HG03571 (cell line): Measurements from ENCODE around the gene MEGF6.

ENCODE experiments used
- ATAC-seq: cut with Tn5 transposase; IDR thresholded peaks from one replicate; pipeline ENCODE4 v1.9.1; 2021; ENCODE audit not compliant: unreplicated experiment

MEGF6 gene

DNA sequence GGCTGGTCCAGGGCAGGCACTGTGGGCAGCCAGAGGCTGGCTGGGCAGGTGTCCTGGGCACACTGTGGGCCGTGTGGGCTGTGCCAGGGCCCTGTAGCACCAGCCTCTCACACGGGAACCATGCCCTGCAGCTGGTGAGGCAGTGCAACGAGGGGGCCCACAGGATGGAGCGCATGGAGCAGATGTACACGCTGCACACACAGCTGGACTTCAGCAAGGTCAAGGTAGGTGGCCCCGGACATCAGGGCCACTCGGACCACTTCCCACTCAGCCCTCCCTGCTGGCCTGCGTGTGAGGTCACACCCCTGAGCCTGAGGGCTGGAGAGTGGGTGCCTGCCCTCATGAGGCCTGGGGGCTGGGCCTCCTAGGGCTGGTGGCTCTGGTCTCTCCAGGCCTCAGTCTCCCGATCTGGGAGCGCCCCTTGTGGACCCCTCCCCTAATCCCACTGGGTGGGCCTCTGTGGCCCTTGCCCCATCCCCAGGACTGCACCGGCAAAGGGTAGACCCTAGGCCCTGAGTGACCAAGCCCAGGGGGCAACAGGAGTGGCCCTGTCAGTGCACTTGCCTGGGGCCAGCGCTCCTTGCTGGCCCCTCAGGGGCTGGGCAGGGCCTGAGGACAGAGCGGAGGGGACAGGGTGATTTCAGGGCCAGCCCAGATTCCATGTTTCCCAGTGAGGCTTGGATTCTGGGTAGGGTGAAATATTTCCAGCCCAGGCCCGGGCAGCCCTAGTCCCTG is 135.3 kb downstream of the MEGF6 start:
- ATAC-seq = no peak

DNA sequence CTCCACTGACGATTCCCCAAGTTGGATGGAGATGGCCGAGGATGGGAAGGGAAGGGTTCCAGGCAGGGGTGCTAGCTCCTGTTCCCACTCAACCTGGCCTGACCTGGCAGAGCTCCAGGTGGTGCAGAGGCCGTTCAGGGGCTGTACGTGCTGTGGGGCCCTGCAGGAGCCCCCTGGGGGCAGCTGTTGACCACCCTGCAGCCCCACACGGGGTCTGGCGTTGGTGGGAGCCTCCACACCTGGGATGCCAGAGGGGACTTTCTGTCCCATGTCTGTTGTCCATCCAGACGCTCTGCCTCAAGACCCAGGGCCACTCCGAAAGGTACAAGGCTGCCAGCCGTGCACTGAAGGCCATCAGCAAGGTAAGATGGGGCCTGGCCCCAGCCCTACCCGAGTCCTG is 136.9 kb downstream of the MEGF6 start:
- no peak for ATAC-seq

DNA sequence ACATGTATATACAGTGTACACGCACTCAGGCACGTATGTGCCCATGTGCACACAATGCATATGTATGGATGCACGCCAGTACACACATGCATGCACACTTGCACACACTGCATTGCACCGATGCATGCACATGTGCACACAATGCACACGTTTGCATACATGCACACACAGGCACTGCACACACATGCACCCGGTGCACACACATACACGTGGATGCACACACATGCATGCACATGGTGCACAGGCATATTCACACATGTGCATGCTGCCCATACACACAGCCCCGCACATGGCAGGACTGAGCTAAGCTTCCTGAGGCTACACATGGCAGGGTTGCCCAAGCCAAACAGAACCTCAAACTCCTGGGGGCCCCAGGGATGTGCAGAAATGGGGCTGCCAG is 137.3 kb downstream of the MEGF6 start:
- ATAC-seq = no peak

DNA sequence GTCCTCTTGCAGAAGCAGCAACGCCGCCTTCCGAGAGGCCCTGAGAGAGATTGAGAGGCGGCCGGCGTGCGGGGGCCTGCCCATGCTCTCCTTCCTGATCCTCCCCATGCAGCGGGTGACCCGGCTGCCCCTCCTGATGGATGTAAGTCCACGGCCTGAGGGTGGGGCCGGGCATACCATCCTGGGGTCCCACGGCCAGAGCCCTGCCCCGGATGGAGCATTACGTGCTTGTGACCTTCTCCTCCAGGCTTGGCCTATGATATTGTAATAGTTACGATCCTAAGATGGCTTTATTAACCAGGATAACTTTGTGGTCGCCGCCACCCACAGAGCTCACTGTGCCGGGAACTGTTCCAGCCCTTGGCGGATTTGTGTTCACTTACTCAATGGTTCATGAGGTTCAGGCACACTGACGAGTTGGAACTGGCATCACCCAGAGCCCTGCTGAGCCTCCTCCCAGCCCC is 137.9 kb downstream of the MEGF6 start:
- ATAC-seq = no peak

DNA sequence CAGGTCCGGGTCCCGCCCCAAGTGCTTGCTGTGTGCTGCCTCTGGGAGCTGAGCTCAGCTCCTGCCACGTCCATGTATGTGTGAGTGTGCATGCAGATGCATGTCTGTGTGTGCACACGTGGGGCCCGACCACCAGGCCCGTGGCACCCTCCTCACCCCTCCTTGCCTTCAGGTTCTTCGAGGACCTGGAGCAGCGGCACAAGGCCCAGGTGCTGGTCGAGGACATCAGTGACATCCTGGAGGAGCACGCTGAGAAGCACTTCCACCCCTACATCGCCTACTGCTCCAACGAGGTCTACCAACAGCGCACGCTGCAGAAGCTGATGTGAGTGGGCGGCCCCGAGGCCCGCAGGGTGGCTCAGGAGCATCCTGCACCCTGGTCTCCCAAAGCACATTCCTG is 138.4 kb downstream of the MEGF6 start:
- ATAC-seq = no peak

DNA sequence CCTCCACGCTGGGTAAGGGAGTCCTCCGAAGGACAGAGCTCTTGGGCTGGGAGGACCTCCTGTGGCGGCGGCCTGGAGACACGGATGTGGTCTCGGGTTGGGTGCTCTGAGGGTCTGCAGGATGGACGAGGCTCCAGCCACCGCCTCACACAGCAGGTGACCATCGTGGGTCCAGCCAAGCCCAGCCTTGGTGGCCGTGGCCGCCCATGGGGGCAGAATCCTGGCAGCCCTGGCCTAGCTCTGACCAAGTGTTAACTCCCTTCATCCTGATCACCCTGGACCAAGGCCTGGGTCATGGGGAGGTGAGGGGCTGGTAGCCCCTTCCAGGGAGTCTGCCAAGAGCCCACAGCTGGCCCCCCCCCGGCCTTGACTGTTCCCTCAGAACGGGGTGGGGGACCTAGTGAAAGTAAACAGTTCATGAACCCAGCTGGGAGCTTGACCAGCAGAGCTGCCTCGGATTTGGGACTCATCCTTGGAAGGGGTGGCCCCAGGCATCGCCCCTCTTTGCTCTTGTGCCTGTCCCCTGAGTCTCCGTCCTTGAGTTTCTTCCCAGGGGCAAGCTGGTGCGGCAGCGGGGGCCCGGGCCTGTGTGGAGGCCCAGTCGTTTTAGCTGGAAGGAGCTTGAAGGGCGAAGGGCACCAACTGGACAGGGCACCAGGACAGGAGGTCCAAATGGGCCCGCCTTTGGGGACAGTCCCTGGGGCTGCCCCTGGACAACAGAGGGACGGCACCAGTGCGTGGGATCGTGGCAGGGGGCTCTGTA is 139.0 kb downstream of the MEGF6 start:
- no peak for ATAC-seq

DNA sequence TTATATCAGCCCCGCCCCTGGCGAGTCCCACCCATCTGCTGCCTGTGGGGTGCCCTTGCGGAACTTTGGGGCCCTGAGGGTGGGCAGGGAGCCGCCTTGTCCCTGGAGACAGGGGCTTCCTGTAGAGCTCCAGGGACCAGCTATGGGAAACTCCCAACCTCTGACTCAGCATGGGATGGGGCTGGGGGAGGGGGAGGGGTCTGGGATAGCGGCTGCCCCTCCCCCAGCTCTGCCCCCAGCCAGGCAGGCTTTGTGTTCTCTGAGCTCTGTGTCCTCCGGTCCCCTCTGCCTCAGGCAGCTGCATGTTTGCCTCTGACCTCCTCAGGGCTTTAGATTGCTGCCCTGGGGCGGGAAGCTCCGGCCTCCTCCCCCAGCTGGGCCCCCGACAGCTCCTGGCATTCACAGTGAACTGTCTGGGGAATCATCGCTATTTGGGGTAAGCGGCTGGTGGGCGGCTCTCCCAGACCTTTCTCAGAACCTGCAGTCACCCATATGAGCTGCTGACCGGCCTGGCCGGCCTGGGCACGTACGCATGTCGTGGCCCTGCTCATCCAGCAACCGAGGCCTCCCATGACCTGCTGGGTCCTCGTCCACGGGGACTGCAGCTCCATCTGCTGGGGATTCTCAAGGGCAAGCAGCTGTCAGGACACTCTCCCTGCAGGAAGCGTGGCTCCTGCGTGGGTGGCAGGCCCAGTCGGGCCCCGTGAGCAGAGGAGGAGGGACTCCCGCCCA is 139.8 kb downstream of the MEGF6 start:
- no peak for ATAC-seq

DNA sequence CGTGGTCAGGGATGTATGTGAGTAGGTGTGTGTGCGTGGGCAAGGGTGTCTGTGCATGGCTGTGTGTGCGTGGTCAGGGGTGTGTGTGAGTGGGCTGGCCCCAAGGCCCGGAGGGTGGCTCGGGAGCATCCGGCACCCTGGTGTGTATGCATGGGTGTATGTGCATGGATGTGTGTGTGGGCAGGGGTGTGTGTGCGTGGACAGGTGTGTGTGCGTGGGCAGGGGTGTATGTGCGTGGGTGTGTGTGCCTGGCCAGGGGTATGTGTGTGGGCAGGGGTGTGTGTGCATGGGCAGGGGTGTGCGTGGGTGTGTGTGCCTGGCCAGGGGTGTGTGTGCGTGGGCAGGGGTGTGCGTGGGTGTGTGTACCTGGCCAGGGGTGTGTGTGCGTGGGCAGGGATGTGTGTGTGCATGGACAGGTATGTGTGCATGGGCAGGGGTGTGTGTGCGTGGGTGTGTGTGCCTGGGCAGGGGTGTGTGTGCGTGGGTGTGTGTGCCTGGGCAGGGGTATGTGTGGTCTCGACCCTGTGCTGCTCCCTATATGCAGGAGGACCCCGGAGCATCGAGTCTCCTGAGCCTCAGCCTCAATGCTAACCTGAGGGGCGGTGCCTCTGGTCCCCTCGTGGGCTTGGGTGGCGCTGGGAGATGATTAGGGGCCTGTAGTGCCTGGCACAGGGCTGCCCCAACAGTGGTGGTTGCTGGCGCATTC is 140.5 kb downstream of the MEGF6 start:
- ATAC-seq = no peak

DNA sequence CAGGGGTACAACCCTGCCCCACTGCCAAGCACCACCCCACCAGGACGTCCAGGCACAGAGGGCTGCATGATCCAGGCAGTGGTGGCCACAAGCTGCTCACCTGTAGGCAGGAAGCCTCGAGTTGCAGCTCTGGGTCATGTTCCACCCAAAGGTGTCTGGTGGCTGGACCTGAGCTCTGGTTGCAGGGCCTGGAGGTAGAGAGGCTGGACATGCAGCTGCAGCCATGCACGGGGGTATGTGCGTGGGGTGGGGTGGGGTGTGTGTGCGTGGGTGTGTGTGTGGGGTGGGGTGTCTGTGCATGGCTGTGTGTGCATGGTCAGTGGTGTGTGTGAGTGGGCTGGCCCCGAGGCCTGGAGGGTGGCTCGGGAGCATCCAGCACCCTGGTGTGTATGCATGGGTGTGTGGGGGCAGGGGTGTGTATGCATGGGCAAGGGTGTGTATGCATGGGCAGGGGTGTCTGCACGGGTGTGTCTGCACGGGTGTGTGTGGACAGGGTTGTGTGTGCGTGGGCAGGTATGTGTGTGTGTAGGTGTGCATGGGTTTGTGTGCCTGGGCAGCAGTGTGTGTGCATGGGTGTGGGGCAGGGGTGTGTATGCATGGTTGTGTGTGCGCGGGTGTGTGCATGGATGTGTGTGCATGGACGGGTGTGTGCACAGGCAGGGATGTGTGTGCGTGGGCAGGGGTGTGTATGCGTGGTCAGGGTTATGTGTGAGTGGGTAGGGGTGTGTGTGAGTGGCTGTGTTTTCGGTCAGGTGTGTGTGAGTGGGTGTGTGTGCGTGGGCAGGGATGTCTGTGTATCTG is 141.3 kb downstream of the MEGF6 start:
- no peak for ATAC-seq

DNA sequence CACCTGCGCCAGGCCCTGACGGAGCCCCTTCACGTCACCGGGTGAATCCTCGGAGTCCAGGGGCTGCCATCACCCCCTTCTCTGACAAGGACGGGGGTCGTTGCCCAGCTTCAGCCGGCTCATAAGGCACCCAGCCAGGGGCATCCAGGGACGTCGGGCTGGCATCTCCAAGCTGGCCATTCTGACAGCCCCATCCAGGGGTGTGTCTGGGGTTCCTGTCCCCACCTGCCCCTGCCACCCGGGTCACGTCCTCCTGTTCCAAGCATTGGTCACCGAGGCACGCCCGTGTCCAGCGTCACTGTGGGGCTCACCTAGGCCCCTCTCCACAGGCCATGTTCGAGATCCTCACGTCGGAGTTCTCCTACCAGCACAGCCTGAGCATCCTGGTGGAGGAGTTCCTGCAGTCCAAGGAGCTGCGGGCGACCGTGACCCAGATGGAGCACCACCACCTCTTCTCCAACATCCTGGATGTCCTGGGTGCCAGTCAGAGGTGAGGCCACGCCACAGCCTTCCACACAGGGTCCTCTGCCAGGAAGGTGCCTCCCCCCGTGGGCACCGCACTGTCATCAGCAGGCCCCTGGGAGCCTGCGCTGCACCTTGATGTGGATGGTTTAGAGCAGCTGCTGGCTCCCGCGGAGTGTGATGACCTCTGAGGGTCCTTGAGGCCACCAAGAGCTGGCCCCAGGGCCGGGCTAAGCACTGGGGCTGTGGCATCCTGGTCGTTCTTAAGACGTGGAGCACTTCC is 142.0 kb downstream of the MEGF6 start:
- ATAC-seq = no peak

DNA sequence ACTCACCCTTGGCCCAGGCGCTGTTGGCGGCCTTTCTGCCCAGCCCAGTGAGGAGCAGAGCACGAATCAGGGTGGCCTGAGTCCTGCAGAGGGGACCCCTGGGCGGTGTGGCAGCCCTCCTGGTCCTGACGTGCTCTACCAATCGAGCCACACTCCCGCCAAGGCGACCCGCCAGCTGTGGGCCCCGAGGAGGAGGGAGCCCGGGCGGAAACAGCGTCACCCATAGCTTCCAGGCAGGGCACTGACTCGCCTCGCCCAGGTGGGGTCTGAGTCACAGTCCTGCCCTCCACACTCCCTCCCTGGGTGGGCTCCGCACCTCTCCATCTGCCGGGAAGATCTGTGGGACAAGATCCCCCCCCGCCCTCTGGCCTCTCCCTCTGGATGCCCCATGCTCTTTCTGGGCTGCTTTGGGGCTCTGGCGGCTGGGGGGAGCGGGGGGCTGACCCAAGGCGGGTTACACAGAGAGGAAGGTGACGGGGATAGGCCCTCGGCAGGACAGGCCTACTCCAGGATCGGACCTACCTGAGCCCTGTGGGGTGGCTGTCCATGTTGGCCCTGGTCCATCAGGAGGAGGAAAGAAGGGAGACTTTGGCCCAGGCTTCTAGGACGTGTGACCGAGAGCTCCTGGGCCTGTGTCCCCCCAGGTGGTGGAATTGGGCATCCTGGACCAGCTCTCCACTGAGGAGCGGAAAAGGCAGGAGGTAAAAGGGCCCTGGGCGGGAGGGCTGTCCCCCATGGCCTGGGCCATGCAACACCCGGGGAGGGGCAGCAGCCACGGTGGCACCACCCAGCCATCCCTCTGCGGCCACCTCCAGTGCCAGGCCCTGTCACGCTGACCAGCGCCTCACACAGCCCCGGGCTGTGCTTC is 142.8 kb downstream of the MEGF6 start:
- no peak for ATAC-seq

DNA sequence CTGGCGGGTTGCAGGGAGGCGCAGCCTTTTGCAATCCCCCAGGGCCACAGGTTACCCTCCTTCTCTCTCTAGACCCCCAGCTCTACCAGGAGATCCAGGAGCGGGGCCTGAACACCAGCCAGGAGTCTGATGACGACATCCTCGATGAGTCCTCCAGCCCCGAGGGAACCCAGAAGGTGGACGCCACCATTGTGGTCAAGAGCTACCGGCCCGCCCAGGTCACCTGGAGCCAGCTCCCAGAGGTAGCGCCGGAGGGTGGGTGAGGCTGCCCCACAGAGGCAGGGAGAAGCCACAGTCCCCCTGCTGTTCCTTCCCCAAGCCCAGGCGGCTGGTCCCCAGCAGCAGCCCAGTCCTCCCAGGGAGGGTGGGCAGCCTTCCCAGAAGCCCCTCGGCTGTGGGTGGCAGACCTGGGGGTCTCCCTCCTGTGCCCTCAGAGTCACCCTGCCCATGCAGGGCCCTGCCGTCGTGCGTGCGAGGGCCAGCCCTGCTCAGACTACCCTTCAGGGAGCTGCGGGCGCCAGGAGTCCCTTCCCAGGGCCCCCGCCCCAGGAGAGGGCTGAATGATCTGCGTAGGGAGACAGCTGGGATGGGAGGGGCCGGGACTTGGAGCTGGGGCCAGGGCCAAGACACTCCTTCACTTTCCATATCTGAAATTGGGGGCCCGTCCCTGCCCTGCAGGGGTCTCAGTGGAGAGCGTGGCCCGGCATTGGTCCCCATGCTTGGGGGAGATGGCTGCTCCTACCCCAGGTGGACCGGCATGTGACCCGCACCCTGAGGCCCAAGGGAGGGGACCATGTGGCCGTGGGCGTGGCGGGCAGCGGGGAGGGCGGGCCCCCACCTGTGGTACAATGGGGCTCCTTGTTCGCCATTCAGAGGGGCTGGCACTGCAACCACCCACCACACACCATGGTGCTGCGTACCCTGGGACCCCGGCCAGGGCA is 143.9 kb downstream of the MEGF6 start:
- ATAC-seq = no peak

DNA sequence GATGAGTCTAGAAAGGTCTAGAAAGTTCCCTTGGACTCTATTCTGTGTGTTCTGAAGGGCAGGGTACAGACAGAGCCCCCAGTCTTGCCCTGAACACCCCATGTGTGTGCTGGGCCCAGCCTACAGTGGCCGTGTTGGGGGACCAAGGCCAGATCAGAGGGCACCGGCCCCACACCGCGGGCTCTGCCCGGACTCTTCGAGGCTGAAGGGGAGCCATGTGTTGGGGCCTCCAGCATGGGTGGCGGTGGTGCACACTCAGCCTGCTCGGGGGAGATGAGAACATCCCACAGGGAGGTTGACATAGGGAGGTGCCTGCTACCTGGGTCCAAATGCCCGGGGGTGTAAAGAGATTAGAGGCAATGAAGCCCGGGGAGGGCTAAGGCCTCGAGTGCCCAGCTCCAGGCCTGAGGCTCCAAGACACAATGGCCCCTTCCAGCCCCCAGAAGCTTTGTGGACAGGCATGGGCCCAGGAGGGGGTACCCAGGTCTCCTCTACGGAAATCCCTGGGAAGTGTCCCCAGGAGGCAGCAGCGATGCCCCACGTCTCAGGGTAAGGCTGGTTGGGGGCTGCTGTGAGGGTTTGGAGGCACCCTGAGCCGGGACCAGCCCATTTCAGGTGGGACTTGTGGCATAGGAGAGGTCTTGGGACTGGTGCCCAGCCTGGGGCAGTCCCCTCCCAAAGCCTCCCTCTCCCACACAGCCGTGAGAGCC is 144.8 kb downstream of the MEGF6 start:
- ATAC-seq = no peak

DNA sequence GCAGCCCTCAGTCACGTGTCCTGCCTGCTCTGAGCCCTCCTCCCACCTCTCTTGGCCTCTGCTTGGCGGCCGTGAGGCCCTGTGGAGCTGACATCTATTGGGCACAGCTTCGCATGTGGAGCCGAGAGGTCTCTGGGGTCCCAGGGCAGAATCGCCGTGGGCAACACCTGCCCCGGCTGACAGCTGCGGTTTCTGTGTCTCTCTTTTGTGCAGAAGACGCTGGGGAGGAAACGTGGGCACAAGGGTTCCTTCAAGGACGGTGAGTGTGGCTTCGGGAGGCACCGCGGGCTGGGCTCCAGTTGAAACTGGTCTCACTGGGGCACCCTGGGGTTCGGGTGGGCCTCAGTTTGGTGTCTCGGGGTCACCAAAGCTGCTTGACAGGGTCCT is 145.4 kb downstream of the MEGF6 start:
- ATAC-seq = no peak

DNA sequence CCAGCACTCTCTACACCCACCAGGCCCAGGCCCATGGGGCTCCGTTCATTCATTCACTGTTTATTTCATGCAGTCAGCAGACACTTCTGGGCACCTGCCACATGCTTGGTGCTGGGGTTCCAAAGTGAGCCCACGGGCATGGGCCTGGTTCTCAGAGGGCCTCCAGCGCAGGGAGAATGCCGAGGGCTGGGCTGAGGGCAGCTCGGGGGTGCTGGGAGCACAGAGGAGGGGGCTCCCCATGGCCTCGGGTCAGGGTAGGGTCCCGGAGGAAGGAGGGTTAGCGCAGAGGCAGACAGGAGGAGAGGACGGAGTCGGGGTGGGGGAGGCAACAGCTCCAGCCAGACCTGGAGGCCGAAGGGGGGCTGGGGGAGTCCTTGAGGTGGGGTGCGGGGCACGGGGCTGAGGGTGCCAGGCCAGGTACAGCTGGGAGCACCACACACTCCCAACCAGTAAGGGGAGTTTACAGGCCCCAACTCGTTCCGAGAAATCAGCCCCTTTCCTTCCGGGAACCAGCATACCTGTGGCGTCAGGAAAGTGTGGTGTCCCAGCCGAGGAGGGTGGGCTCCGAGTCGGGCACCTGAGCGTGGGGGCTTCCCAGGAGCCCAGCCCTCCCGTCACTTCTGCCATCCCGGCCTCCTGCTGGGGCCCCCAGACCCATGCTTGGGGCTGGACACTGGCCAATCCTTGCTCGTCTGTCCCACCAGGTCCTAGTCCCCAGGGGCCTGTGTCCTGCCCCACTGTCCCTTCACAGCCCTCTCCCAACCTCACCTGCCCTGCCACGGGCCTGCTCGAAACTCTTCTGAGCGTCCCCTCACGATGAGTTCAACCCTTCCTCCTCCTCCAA is 146.0 kb downstream of the MEGF6 start:
- ATAC-seq = no peak

DNA sequence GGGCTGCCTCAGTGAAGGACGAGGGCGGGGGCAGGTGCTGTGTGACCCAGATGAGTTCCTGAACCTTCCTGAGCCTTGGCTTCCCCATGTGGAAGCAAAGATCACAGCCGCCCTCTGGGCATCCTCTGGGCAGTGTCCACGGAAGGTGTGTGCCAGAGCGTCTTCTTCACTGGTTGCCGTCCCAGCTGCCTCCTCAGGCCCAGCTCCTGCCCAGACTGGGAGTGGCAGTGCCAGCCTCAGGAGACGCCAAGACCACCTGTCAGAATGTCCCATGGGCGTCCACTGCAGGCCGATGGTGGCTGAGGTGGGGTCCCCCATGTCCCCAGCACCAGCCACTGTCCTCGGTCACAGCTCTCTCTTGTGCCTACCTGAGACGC is 146.7 kb downstream of the MEGF6 start:
- ATAC-seq = no peak
